ENCODE measurements around the gene HDAC6.

GRCh38 chrX:48831136-48831908 is 29.5 kb downstream of the HDAC6 start:
- peak; percentile 70 for TF ChIP-seq EZH2 (IDR thresholded peaks at IDR 0.05; ENCODE audit: borderline replicate concordance, low read depth, low read length, severe bottlenecking)
- no peak for TF ChIP-seq POLR2A (IDR thresholded peaks at IDR 0.05; ENCODE audit: low read depth, low read length)
- no peak for TF ChIP-seq POLR2AphosphoS5 (IDR thresholded peaks at IDR 0.05; ENCODE audit: insufficient read depth, low read depth, low read length)
- TF ChIP-seq CTCF (IDR thresholded peaks at IDR 0.05; ENCODE audit: extremely low read depth in 1 of 2, insufficient read depth in 1 of 2, low read depth in 1 of 2, low read length in 2 of 2): no peak
- TF ChIP-seq JUN (IDR thresholded peaks at IDR 0.05; ENCODE audit: borderline replicate concordance, insufficient read depth, insufficient read length, low read depth): no peak
- TF ChIP-seq FOS (IDR thresholded peaks at IDR 0.05; ENCODE audit: borderline replicate concordance, insufficient read depth, low read length): no peak
